OCI-LY3 (cell line): ENCODE measurements around the gene INPP5K.

ENCODE experiments used
- EZH2phosphoT487 ChIP-seq: fragments of 200-600 bp; shearing (Covaris generic); IDR thresholded peaks from 2 replicates; pipeline ENCODE4 v1.6.1; 2018; ENCODE audit warnings: antibody characterized with exemption, mixed run types, low read depth
- TF ChIP-seq, protein P1 (sequence below): fragments of 200-600, 300-600 bp; sonication (generic); IDR thresholded peaks from 2 replicates; pipeline ENCODE4 v1.5.1; 2014; ENCODE audit warnings: antibody characterized with exemption, low read length, low read depth

DNA sequence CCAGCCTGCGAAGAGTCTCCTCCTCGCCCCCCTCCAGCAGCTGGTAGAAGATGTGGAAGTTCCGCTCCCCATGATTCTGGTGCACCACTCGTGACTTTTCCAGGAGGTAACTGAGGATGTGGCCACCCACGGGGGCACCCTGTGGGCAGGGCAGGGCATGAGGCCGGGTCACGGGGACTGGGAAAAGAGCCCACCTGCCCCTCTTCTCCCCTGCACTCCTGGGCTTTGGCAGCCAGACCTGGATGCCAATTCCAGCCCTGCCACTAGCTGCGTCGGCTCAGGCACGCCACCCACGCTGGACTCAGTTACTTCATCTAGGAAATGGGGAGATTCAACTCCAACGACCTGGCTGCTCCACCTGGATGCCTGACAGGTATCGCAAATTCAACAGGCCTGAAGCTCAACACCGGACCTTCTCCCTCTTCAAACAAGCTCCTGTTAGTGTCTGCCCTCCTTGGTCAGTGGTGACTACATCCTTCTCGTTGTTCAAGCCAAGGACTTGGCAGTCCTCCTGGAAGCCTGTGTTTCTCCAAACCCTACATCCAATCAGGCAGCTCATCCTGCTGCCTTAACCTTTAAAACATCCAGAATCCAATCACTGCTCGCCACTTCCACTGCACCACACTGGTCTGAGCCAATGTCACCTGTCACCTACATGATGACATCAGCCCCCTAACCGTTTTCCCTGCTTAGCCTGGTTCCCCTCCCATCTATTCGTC is 35.5 kb downstream of the INPP5K start:
- TF ChIP-seq, protein P1, sequence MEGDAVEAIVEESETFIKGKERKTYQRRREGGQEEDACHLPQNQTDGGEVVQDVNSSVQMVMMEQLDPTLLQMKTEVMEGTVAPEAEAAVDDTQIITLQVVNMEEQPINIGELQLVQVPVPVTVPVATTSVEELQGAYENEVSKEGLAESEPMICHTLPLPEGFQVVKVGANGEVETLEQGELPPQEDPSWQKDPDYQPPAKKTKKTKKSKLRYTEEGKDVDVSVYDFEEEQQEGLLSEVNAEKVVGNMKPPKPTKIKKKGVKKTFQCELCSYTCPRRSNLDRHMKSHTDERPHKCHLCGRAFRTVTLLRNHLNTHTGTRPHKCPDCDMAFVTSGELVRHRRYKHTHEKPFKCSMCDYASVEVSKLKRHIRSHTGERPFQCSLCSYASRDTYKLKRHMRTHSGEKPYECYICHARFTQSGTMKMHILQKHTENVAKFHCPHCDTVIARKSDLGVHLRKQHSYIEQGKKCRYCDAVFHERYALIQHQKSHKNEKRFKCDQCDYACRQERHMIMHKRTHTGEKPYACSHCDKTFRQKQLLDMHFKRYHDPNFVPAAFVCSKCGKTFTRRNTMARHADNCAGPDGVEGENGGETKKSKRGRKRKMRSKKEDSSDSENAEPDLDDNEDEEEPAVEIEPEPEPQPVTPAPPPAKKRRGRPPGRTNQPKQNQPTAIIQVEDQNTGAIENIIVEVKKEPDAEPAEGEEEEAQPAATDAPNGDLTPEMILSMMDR, result no peak
- no peak for TF ChIP-seq EZH2phosphoT487
